ENCODE measurements around the gene UBE3C.
A peak's percentile ranks its signal among the peaks of the same experiment; 100 is the strongest.

Gene UBE3C

GRCh38 chr7:157183832-157184231 lies 45.1 kb downstream of the UBE3C start:
- DNase-seq, result no peak

- no peak for DNase-seq
These were observed 49.5 kb downstream of the UBE3C start for GRCh38 chr7:157188091-157188665.

GRCh38 chr7:157189405-157189804 lies 50.7 kb downstream of the UBE3C start:
- no peak for DNase-seq

- no peak for DNase-seq
These were observed 54.1 kb downstream of the UBE3C start for GRCh38 chr7:157192861-157193260.

- no peak for DNase-seq
These were observed 54.5 kb downstream of the UBE3C start for GRCh38 chr7:157193274-157193673.

- DNase-seq, result no peak
These were observed 56.2 kb downstream of the UBE3C start for GRCh38 chr7:157194948-157195347.

- no peak for DNase-seq
These were observed 57.1 kb downstream of the UBE3C start for GRCh38 chr7:157195868-157196267.

GRCh38 chr7:157204134-157204533 lies 65.4 kb downstream of the UBE3C start:
- no peak for DNase-seq

GRCh38 chr7:157205438-157205837 lies 66.7 kb downstream of the UBE3C start:
- DNase-seq, result no peak

- no peak for DNase-seq
These were observed 70.1 kb downstream of the UBE3C start for GRCh38 chr7:157208571-157209413.

- DNase-seq, result no peak
These were observed 72.0 kb downstream of the UBE3C start for GRCh38 chr7:157210682-157211081.

- DNase-seq, result no peak
These were observed 73.0 kb downstream of the UBE3C start for GRCh38 chr7:157211690-157212089.

- DNase-seq, result no peak
These were observed 80.4 kb downstream of the UBE3C start for GRCh38 chr7:157219154-157219553.

- DNase-seq, result no peak
These were observed 82.3 kb downstream of the UBE3C start for GRCh38 chr7:157220916-157221569.

GRCh38 chr7:157222687-157223086 lies 84.0 kb downstream of the UBE3C start:
- no peak for DNase-seq

- peak; percentile 18 for DNase-seq
These were observed 85.9 kb downstream of the UBE3C start for GRCh38 chr7:157224627-157225026.

- DNase-seq, result no peak
These were observed 90.2 kb downstream of the UBE3C start for GRCh38 chr7:157228864-157229422.

- DNase-seq, result no peak
These were observed 95.0 kb downstream of the UBE3C start for GRCh38 chr7:157233677-157234076.

- no peak for DNase-seq
These were observed 95.5 kb downstream of the UBE3C start for GRCh38 chr7:157234271-157234670.

GRCh38 chr7:157235357-157236333 lies 96.9 kb downstream of the UBE3C start:
- DNase-seq, result no peak

GRCh38 chr7:157238087-157238486 lies 99.4 kb downstream of the UBE3C start:
- no peak for DNase-seq

GRCh38 chr7:157239571-157240270 lies 101.0 kb downstream of the UBE3C start:
- no peak for DNase-seq

Measured in NCI-H226 (cell line).